K562 (cell line): ENCODE results near the gene RNASEH2A. TPM values are rescaled to one million over a fixed set of nuclear protein-coding genes. Genes with fewer than 3 reads are reported as not detected.

Experiments
- ELF4 ChIP-seq: fragments of 450-650 bp; formaldehyde crosslinking; IDR thresholded peaks from 2 replicates; pipeline ENCODE4 v1.4.0; 2022; ENCODE audit warnings: missing genetic modification characterization
- JUND ChIP-seq, 2 experiments: IDR thresholded peaks; 2 replicates in 1 of 2; 3 replicates in 1 of 2; pipeline ENCODE4 v1.6.1; 2011; ENCODE audit warnings: borderline replicate concordance in 2 of 2, low read depth in 2 of 2, low read length in 2 of 2, improper control_type of control experiment in 1 of 2, missing biosample characterization in 1 of 2, missing genetic modification characterization in 1 of 2, missing genetic modification reagents in 1 of 2
- KLF10 ChIP-seq: fragments of 250-450 bp; sonication (Bioruptor Pico); IDR thresholded peaks from 2 replicates; pipeline ENCODE4 v1.6.1; 2021; ENCODE audit warnings: matching md5 sums
- NR3C1 ChIP-seq: sonication (generic); formaldehyde crosslinking; IDR thresholded peaks from 2 replicates; pipeline ENCODE4 v1.8.1; 2022; ENCODE audit warnings: missing genetic modification reagents
- PCBP2 ChIP-seq: fragments of 200-400 bp; formaldehyde crosslinking; IDR thresholded peaks from 2 replicates; pipeline ENCODE4 v1.6.1; 2018; ENCODE audit warnings: low read length, low read depth, mild to moderate bottlenecking, moderate library complexity; ENCODE audit not compliant: poor library complexity, severe bottlenecking
- POLR2AphosphoS2 ChIP-seq: IDR thresholded peaks from 2 replicates; pipeline ENCODE4 v1.6.1; 2012; ENCODE audit warnings: low read length, improper control_type of control experiment
- RFX7 ChIP-seq: fragments of 250-450 bp; sonication (Bioruptor Pico); IDR thresholded peaks from 2 replicates; pipeline ENCODE4 v1.5.1; 2021; ENCODE audit warnings: mild to moderate bottlenecking
- RHOXF2B ChIP-seq: fragments of 250-450 bp; sonication (Bioruptor Pico); conservative IDR thresholded peaks from 2 replicates; pipeline ENCODE4 v1.5.1; 2021
- SAP30 ChIP-seq: fragments of 200-600 bp; sonication (generic); IDR thresholded peaks from 2 replicates; pipeline ENCODE4 v1.6.1; 2012; ENCODE audit warnings: borderline replicate concordance, low read depth, mild to moderate bottlenecking, moderate library complexity, low read length, control low read depth, inconsistent platforms; ENCODE audit not compliant: insufficient read depth, poor library complexity, severe bottlenecking
- SREBF1 ChIP-seq: fragments of 150-350 bp; IDR thresholded peaks from 2 replicates; pipeline ENCODE4 v1.6.1; 2014; ENCODE audit warnings: antibody characterized with exemption, low read depth, low read length, borderline replicate concordance
- TBL1XR1 ChIP-seq, 2 experiments: IDR thresholded peaks; 2 replicates each; pipeline ENCODE4 v1.6.1; 2012; ENCODE audit warnings: improper control_type of control experiment in 2 of 2, low read length in 2 of 2, mild to moderate bottlenecking in 1 of 2
- ZNF133 ChIP-seq: fragments of 250-450 bp; sonication (Bioruptor Pico); IDR thresholded peaks from 2 replicates; pipeline ENCODE4 v1.4.0; 2020; ENCODE audit warnings: mild to moderate bottlenecking
- ZNF324 ChIP-seq: fragments of 250-450 bp; sonication (Bioruptor Pico); IDR thresholded peaks from 2 replicates; pipeline ENCODE4 v1.4.0; 2020; ENCODE audit warnings: mild to moderate bottlenecking
- ZNF384 ChIP-seq: IDR thresholded peaks from 2 replicates; pipeline ENCODE4 v1.6.1; 2012; ENCODE audit warnings: low read depth, low read length, improper control_type of control experiment
- polyA plus RNA-seq, 8 experiments: library from polyadenylated mRNA; depleted of rRNA in 4 of 8; stranded (reverse) in 5 of 8; unstranded in 3 of 8; fragments of >200 nt; fragmentation: Nextera tagmentation in 2 of 8; fragmentation: Illumina TruSeq in 1 of 8; extraction: Ambion mirVana in 2 of 8; extraction: Trizol in 1 of 8; gene quantifications; 2 replicates each; pipeline versions ENCODE4 v1.2.1 to v1.2.3, GENCODE V29; 2011 to 2014; ENCODE audit warnings: inconsistent platforms in 1 of 8, missing spikeins in 1 of 8
- total RNA-seq, 7 experiments: library from RNA; depleted of rRNA in 6 of 7; stranded (reverse); fragments of >200 nt in 6 of 7; fragmentation: Illumina TruSeq in 2 of 7; extraction: Trizol in 2 of 7; gene quantifications; 2 replicates each; pipeline versions ENCODE4 v1.2.1 to v1.2.3, GENCODE V29; 2011 to 2021; ENCODE audit warnings: low replicate concordance in 1 of 7
- TF ChIP-seq, protein P1 (sequence below): fragments of 450-650 bp; IDR thresholded peaks from 2 replicates; pipeline ENCODE4 v1.6.1; 2017; ENCODE audit warnings: antibody characterized with exemption
- TF ChIP-seq, protein P2 (sequence below): fragments of 250-450 bp; sonication (Bioruptor Pico); IDR thresholded peaks from 2 replicates; pipeline ENCODE4 v1.8.0; 2021; ENCODE audit warnings: moderate library complexity, mild to moderate bottlenecking, inconsistent platforms
- TF ChIP-seq, protein P3 (sequence below): sonication (generic); formaldehyde crosslinking; IDR thresholded peaks from 2 replicates; pipeline ENCODE4 v1.9.0; 2022; ENCODE audit warnings: mild to moderate bottlenecking, missing genetic modification reagents
- TF ChIP-seq, protein P4 (sequence below), 2 experiments: fragments of 450-650 bp; IDR thresholded peaks; 2 replicates each; pipeline ENCODE4 v1.6.1; 2018; ENCODE audit warnings: mild to moderate bottlenecking in 2 of 2, low read depth in 1 of 2; ENCODE audit not compliant: partially characterized antibody in 2 of 2

The RNASEH2A gene
- total and polyA plus RNA-seq, 9 of the 15 experiments (the other 6 are each of a cell fraction or from before 2014, with no cell fraction given): 22.3 to 78.0 (median 61.7) TPM

DNA sequence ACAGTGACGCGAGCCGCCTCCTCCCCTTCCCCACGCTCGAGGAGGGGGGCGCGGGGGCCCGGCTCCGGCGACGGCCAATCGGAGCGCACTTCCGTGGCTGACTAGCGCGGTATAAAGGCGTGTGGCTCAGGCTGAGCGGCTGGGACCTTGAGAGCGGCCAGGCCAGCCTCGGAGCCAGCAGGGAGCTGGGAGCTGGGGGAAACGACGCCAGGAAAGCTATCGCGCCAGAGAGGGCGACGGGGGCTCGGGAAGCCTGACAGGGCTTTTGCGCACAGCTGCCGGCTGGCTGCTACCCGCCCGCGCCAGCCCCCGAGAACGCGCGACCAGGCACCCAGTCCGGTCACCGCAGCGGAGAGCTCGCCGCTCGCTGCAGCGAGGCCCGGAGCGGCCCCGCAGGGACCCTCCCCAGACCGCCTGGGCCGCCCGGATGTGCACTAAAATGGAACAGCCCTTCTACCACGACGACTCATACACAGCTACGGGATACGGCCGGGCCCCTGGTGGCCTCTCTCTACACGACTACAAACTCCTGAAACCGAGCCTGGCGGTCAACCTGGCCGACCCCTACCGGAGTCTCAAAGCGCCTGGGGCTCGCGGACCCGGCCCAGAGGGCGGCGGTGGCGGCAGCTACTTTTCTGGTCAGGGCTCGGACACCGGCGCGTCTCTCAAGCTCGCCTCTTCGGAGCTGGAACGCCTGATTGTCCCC lies 14.9 kb upstream of the RNASEH2A start, which contains the start of gene JUNB (continued):
- TF ChIP-seq, protein P1, sequence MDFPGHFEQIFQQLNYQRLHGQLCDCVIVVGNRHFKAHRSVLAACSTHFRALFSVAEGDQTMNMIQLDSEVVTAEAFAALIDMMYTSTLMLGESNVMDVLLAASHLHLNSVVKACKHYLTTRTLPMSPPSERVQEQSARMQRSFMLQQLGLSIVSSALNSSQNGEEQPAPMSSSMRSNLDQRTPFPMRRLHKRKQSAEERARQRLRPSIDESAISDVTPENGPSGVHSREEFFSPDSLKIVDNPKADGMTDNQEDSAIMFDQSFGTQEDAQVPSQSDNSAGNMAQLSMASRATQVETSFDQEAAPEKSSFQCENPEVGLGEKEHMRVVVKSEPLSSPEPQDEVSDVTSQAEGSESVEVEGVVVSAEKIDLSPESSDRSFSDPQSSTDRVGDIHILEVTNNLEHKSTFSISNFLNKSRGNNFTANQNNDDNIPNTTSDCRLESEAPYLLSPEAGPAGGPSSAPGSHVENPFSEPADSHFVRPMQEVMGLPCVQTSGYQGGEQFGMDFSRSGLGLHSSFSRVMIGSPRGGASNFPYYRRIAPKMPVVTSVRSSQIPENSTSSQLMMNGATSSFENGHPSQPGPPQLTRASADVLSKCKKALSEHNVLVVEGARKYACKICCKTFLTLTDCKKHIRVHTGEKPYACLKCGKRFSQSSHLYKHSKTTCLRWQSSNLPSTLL: no peak
- TF ChIP-seq POLR2AphosphoS2 (peak; percentile 96; the same call in 1 of the 2 replicates), RFX7 (CRISPR knock-in tag) (0 out of 2 replicates have a peak, but pooled peaks have one; percentile 38), ZNF133 (no peak), ELF4 (peak; percentile 96), TBL1XR1 (IDR thresholded peaks at IDR 0.05; ENCODE audit: low read length in 2 of 2) (peak; percentile 9 to 97; a peak in 3 of 4 replicates), ZNF384 (no peak; the same call in 1 of the 2 replicates), RHOXF2B (CRISPR knock-in tag) (no peak), JUND (IDR thresholded peaks at IDR 0.05; ENCODE audit: borderline replicate concordance, low read depth, low read length) (peak; percentile 74), JUND (tag; IDR thresholded peaks at IDR 0.05; ENCODE audit: borderline replicate concordance, low read depth, low read length) (no peak; the same call in 2 of the 3 replicates), SAP30 (peak; percentile 72), SREBF1 (0 out of 2 replicates have a peak, but pooled peaks have one; percentile 2), ZNF324 (CRISPR knock-in tag) (no peak), KLF10 (no peak), NR3C1 (peak; percentile 83; the same call in 1 of the 2 replicates), PCBP2 (peak; percentile 68)
- TF ChIP-seq, protein P2, sequence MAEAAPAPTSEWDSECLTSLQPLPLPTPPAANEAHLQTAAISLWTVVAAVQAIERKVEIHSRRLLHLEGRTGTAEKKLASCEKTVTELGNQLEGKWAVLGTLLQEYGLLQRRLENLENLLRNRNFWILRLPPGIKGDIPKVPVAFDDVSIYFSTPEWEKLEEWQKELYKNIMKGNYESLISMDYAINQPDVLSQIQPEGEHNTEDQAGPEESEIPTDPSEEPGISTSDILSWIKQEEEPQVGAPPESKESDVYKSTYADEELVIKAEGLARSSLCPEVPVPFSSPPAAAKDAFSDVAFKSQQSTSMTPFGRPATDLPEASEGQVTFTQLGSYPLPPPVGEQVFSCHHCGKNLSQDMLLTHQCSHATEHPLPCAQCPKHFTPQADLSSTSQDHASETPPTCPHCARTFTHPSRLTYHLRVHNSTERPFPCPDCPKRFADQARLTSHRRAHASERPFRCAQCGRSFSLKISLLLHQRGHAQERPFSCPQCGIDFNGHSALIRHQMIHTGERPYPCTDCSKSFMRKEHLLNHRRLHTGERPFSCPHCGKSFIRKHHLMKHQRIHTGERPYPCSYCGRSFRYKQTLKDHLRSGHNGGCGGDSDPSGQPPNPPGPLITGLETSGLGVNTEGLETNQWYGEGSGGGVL (CRISPR knock-in tag): no peak
- TF ChIP-seq, protein P3, sequence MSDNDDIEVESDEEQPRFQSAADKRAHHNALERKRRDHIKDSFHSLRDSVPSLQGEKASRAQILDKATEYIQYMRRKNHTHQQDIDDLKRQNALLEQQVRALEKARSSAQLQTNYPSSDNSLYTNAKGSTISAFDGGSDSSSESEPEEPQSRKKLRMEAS (CRISPR knock-in tag): peak; percentile 95
- TF ChIP-seq, protein P4, sequence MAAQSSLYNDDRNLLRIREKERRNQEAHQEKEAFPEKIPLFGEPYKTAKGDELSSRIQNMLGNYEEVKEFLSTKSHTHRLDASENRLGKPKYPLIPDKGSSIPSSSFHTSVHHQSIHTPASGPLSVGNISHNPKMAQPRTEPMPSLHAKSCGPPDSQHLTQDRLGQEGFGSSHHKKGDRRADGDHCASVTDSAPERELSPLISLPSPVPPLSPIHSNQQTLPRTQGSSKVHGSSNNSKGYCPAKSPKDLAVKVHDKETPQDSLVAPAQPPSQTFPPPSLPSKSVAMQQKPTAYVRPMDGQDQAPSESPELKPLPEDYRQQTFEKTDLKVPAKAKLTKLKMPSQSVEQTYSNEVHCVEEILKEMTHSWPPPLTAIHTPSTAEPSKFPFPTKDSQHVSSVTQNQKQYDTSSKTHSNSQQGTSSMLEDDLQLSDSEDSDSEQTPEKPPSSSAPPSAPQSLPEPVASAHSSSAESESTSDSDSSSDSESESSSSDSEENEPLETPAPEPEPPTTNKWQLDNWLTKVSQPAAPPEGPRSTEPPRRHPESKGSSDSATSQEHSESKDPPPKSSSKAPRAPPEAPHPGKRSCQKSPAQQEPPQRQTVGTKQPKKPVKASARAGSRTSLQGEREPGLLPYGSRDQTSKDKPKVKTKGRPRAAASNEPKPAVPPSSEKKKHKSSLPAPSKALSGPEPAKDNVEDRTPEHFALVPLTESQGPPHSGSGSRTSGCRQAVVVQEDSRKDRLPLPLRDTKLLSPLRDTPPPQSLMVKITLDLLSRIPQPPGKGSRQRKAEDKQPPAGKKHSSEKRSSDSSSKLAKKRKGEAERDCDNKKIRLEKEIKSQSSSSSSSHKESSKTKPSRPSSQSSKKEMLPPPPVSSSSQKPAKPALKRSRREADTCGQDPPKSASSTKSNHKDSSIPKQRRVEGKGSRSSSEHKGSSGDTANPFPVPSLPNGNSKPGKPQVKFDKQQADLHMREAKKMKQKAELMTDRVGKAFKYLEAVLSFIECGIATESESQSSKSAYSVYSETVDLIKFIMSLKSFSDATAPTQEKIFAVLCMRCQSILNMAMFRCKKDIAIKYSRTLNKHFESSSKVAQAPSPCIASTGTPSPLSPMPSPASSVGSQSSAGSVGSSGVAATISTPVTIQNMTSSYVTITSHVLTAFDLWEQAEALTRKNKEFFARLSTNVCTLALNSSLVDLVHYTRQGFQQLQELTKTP (IDR thresholded peaks at IDR 0.05; ENCODE audit: low read depth in 1 of 2, partially characterized antibody in 2 of 2): no peak
